Fibroblast of mammary gland (primary cell): ENCODE data around the gene SLC22A25.
"Not testable (repeated sequence)": the region's sequence is repeated elsewhere in the genome, so short reads cannot be mapped to it uniquely, and the experiment has no call there.

Source experiments
- DNase-seq: peaks from one replicate; pipeline ENCODE4 v3.0.0-alpha.2; 2010; ENCODE audit warnings: low read depth
- H3K4me3 ChIP-seq: 2 replicates; pipeline ENCODE4 v1.5.1; 2011; ENCODE audit warnings: low read depth, mild to moderate bottlenecking, low read length, moderate library complexity; ENCODE audit not compliant: control insufficient read depth
- TF ChIP-seq, protein P1 (sequence below): conservative IDR thresholded peaks from 2 replicates; pipeline ENCODE4 v1.5.1; 2011; ENCODE audit warnings: low read depth, low read length, inconsistent platforms; ENCODE audit not compliant: control insufficient read depth, insufficient read depth

The SLC22A25 gene

DNA sequence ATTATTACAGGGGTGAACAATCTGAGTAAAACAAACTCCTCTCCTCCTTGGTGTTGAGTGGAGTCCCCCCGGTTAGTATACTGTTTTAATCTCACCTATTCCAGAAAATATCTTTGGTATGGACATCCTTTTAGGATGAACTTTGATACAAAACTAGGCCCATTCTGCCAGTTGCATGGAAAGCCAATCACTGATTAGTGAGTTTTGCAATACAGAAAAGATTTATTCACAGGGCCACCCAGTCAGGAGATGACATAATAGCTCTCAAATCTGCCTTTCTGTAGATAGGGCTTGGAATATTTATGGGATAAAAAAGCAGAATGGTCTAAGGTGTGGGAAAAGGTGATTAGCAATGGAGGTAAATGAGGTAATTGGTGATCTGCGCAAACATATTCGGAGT is 30.3 kb upstream of the SLC22A25 start:
- H3K4me3 ChIP-seq: no peak overlapping the region
- no peak for DNase-seq
- TF ChIP-seq, protein P1, sequence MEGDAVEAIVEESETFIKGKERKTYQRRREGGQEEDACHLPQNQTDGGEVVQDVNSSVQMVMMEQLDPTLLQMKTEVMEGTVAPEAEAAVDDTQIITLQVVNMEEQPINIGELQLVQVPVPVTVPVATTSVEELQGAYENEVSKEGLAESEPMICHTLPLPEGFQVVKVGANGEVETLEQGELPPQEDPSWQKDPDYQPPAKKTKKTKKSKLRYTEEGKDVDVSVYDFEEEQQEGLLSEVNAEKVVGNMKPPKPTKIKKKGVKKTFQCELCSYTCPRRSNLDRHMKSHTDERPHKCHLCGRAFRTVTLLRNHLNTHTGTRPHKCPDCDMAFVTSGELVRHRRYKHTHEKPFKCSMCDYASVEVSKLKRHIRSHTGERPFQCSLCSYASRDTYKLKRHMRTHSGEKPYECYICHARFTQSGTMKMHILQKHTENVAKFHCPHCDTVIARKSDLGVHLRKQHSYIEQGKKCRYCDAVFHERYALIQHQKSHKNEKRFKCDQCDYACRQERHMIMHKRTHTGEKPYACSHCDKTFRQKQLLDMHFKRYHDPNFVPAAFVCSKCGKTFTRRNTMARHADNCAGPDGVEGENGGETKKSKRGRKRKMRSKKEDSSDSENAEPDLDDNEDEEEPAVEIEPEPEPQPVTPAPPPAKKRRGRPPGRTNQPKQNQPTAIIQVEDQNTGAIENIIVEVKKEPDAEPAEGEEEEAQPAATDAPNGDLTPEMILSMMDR: no peak

DNA sequence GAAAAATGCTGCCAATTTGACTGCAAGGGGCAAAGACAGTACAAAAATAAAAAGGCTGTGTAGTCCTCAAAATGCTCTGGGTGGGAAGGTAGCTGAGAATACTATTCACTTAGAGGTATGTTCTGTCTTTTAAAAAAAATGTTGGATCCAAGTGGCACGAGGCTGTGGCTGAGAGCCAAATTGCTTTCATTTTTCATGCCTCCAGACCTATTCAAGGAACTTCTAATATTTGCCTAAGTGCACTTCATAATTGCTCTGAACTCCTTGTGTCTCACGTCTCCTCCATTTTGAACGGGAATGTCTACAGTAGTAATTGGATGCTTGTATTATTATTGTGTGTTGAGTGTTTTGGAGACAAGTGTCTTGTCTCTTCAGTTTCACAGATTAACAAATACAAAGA is 19.1 kb upstream of the SLC22A25 start:
- TF ChIP-seq, protein P1: no peak
- H3K4me3 ChIP-seq: no peak overlapping the region
- no peak for DNase-seq

DNA sequence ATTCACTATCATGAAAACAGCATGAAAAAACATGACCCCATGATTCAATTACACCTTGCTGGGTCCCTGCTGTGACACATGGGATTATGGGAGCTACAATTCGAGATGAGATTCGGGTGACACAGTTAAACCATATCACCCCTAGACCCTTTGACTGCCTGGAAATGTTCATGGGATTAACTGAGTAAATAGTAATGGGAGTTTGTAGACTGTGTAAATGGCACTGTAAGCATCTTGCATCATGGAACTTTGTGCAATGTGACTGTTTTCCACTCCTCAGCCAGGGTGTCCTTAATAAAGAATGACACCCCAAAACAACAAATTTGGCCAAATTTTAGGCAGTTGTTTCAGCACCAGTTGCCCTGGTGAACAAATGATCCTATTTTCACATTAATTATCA is 7.9 kb upstream of the SLC22A25 start:
- H3K4me3 ChIP-seq: no peak overlapping the region
- TF ChIP-seq, protein P1: no peak
- no peak for DNase-seq

- TF ChIP-seq, protein P1: no peak
- H3K4me3 ChIP-seq: no peak overlapping the region
Measured at GRCh38 chr11:63250162-63251050, 7.0 kb upstream of the SLC22A25 start.

GRCh38 chr11:63248966-63249365 is 5.6 kb upstream of the SLC22A25 start:
- DNase-seq: no peak
- TF ChIP-seq, protein P1: no peak
- no peak overlapping the region for H3K4me3 ChIP-seq

More at GRCh38 chr11:63250162-63251050, 7.0 kb upstream of the SLC22A25 start:
- no peak for DNase-seq

GRCh38 chr11:63247237-63248002 is 4.0 kb upstream of the SLC22A25 start:
- H3K4me3 ChIP-seq, DNase-seq: not testable (repeated sequence)

DNA sequence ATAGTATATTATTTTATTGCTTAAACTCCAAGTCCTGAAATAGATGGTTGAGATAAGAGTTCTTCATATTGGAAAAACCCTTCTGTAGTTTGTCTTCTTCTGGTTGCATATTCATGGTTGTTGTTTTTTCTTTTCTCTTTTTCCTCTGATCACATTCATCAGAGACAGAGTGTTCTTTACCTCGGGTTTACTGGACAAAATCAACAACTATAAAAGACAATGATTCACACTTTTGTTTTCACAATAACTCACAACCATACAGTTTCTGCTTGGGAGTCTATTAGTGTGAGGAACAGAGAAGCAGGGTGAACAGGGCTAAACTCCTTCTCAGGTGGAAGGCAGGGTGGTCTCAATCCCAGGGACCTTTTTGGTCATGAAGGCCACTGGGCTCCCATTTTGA is 2.6 kb upstream of the SLC22A25 start:
- TF ChIP-seq, protein P1: no peak
- DNase-seq: no peak

More for the DNA sequence above, 2.6 kb upstream of the SLC22A25 start:
- H3K4me3 ChIP-seq: no peak overlapping the region
